ENCODE results near the gene FGFRL1.

- TF ChIP-seq, protein P1, sequence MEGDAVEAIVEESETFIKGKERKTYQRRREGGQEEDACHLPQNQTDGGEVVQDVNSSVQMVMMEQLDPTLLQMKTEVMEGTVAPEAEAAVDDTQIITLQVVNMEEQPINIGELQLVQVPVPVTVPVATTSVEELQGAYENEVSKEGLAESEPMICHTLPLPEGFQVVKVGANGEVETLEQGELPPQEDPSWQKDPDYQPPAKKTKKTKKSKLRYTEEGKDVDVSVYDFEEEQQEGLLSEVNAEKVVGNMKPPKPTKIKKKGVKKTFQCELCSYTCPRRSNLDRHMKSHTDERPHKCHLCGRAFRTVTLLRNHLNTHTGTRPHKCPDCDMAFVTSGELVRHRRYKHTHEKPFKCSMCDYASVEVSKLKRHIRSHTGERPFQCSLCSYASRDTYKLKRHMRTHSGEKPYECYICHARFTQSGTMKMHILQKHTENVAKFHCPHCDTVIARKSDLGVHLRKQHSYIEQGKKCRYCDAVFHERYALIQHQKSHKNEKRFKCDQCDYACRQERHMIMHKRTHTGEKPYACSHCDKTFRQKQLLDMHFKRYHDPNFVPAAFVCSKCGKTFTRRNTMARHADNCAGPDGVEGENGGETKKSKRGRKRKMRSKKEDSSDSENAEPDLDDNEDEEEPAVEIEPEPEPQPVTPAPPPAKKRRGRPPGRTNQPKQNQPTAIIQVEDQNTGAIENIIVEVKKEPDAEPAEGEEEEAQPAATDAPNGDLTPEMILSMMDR (IDR thresholded peaks at IDR 0.05), result no peak
- no peak for TF ChIP-seq POLR2A (IDR thresholded peaks at IDR 0.05)
Measured at GRCh38 chr4:1030559-1030958, 19.1 kb downstream of the FGFRL1 start.
